ENCODE measurements around the gene FBXL4. TPM values are rescaled to one million over a fixed set of nuclear protein-coding genes. Genes with fewer than 3 reads are reported as not detected.

Gene FBXL4
- total and polyA plus RNA-seq, 12 donors, result 4.1 to 34.5 (median 23.7) TPM

DNA sequence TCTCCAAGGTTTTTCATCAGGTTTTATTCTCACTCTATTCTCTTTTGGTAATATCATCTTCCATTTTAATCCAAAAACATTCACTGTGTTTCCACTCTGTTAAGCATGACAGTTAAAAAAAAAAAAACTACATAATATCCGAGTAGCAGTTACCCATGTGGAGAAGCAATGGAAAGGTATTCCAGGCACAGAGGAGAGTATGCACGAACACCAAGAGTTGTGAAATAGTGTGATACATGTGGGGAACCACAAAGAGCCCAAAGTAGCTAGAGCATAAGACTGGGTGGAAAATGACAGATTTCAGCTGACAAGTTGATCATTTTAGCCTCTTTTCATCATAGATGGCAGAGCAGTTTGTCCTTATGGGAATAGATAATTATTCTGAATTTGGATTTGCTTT is 19.9 kb upstream of the FBXL4 start:
- no peaks in the 10 kb centered on the region for H3K36me3 ChIP-seq (replicated peaks in 1 of 2)
- intact Hi-C loops (cut with DNase I), result no loop called here
- WGBS, 4 donors, result 79 to 90% (median 80%) methylated on average over 2 of the region's 2 CpGs

DNA sequence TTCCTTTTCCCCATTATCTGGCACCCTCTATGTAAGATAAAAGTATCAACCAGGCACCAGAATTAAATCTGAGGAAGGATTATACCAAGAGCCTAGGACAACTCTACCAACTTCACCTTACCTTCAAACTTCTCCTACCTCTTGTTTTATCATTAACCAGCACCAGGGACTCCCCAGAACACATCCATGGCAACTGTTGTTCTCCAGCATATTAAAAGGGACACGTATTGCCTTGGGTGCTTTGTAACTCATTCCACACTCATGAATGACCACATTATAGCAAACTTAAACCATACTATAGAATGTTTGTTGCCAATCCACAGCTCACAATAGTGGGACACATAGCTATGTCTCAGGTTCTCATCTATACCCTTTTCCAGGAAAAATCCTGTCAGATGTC is 11.9 kb upstream of the FBXL4 start:
- no peak overlapping the region for H3K4me3 ChIP-seq
- no peak for DNase-seq
- no peaks in the 10 kb centered on the region for H3K36me3 ChIP-seq (replicated peaks in 1 of 2)
- TF ChIP-seq POLR2A (IDR thresholded peaks at IDR 0.05), result no peak
- TF ChIP-seq, protein P1, sequence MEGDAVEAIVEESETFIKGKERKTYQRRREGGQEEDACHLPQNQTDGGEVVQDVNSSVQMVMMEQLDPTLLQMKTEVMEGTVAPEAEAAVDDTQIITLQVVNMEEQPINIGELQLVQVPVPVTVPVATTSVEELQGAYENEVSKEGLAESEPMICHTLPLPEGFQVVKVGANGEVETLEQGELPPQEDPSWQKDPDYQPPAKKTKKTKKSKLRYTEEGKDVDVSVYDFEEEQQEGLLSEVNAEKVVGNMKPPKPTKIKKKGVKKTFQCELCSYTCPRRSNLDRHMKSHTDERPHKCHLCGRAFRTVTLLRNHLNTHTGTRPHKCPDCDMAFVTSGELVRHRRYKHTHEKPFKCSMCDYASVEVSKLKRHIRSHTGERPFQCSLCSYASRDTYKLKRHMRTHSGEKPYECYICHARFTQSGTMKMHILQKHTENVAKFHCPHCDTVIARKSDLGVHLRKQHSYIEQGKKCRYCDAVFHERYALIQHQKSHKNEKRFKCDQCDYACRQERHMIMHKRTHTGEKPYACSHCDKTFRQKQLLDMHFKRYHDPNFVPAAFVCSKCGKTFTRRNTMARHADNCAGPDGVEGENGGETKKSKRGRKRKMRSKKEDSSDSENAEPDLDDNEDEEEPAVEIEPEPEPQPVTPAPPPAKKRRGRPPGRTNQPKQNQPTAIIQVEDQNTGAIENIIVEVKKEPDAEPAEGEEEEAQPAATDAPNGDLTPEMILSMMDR (IDR thresholded peaks at IDR 0.05), result no peak
- no peaks in the 10 kb centered on the region for H3K27me3 ChIP-seq
- no peaks in the 10 kb centered on the region for H3K4me1 ChIP-seq (replicated peaks in 1 of 2)
- intact Hi-C loops (cut with DNase I), result no loop called here
- no peak overlapping the region for H3K27ac ChIP-seq
- no peaks in the 10 kb centered on the region for H3K9me3 ChIP-seq (replicated peaks in 1 of 3)
- 71 to 88% (median 81%) methylated on average over 1 of the region's 1 CpG for WGBS, 4 donors

More for the DNA sequence above, 19.9 kb upstream of the FBXL4 start:
- TF ChIP-seq, protein P1 (IDR thresholded peaks at IDR 0.05), result no peak
- TF ChIP-seq POLR2A (IDR thresholded peaks at IDR 0.05), result no peak
- Histone ChIP-seq H3K27me3 (no peaks in the 10 kb centered on the region), H3K4me3 (no peak overlapping the region), H3K4me1 (replicated peaks in 1 of 2) (no peaks in the 10 kb centered on the region), H3K9me3 (replicated peaks in 1 of 3) (no peaks in the 10 kb centered on the region), H3K27ac (no peak overlapping the region)
- no peak for DNase-seq

DNA sequence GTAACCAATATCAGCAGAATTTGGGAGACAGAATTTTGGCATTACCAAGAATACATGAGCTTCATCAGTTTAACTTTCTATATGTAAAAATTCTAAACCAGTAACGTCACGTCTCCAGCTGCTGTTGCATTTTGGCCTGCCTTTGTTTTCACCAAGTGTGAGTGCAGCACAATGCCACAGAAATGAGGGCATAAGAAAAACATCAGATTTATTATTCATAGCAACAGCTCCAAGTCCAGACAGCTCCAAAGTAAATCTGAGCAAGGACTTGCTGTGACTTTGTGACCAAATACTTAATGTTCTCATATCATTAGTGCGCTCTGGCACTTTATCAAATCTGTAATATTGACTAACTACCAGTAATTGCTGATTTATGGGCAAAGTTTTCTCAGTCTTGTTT is 11.0 kb upstream of the FBXL4 start:
- H3K27ac ChIP-seq, result no peak overlapping the region
- 69 to 79% (median 77%) methylated on average over 3 of the region's 3 CpGs for WGBS, 4 donors
- TF ChIP-seq POLR2A (IDR thresholded peaks at IDR 0.05), result no peak
- TF ChIP-seq, protein P1 (IDR thresholded peaks at IDR 0.05), result no peak
- H3K4me1 ChIP-seq (replicated peaks in 1 of 2), result no peaks in the 10 kb centered on the region
- no peaks in the 10 kb centered on the region for H3K9me3 ChIP-seq (replicated peaks in 1 of 3)
- H3K36me3 ChIP-seq (replicated peaks in 1 of 2), result no peaks in the 10 kb centered on the region
- no peak overlapping the region for H3K4me3 ChIP-seq
- H3K27me3 ChIP-seq, result no peaks in the 10 kb centered on the region
- intact Hi-C loops (cut with DNase I), result no loop called here
- DNase-seq, result no peak

DNA sequence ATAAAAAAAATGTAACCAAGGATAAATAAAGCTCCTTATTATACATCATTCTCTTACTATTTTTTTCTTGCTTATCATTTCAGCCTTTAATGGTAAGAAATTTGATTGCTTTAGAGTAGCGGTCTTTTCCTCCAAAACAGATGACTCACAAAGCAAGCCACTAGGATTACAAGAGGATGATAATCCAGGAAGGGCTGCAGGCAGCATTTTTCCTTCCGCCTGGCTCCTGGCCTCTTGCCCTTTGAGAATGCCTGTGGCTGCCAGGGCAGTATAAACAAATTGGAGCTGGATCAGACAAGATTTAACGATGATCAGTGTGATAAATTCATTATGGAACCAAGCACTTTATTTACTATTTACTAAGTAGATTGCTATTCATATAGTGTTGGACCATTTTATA is 9.7 kb upstream of the FBXL4 start:
- H3K27ac ChIP-seq, result no peak overlapping the region
- no peaks in the 10 kb centered on the region for H3K27me3 ChIP-seq
- H3K9me3 ChIP-seq (replicated peaks in 1 of 3), result no peaks in the 10 kb centered on the region
- peak; percentile 16 to 69 (median 38) for DNase-seq
- H3K4me1 ChIP-seq (replicated peaks in 1 of 2), result no peaks in the 10 kb centered on the region
- no peaks in the 10 kb centered on the region for H3K36me3 ChIP-seq (replicated peaks in 1 of 2)
- intact Hi-C loops (cut with DNase I), result no loop called here
- 36 to 56% (median 42%) methylated on average over 3 of the region's 3 CpGs for WGBS, 4 donors
- TF ChIP-seq, protein P1 (IDR thresholded peaks at IDR 0.05), result no peak
- no peak for TF ChIP-seq POLR2A (IDR thresholded peaks at IDR 0.05)
- H3K4me3 ChIP-seq, result no peak overlapping the region
